Neutrophil (primary cell): ENCODE measurements around the gene IVL.

Experiments used
- H3K27ac ChIP-seq: fragments of 200-600 bp; sonication (generic); 2 replicates; pipeline ENCODE4 v1.5.1; 2016; ENCODE audit warnings: mild to moderate bottlenecking, moderate library complexity
- H3K27me3 ChIP-seq: fragments of 200-600 bp; sonication (generic); 2 replicates; pipeline ENCODE4 v1.6.0; 2016; ENCODE audit warnings: mild to moderate bottlenecking
- H3K36me3 ChIP-seq: fragments of 200-600 bp; sonication (generic); 2 replicates; pipeline ENCODE4 v1.5.1; 2017
- H3K4me1 ChIP-seq, 2 experiments: fragments of 200-600 bp in 1 of 2; sonication (generic) in 1 of 2; 1 replicate in 1 of 2; 2 replicates in 1 of 2; pipeline versions ENCODE4 v1.5.1 to v1.6.1; 2013 to 2016; ENCODE audit warnings: low read depth in 1 of 2, low read length in 1 of 2, mild to moderate bottlenecking in 1 of 2, moderate library complexity in 1 of 2; ENCODE audit not compliant: control insufficient read depth in 1 of 2, insufficient read depth in 1 of 2
- H3K4me3 ChIP-seq, 2 experiments: fragments of 200-600 bp in 1 of 2; sonication (generic) in 1 of 2; 1 replicate in 1 of 2; 2 replicates in 1 of 2; pipeline ENCODE4 v1.5.1; 2013 to 2016; ENCODE audit warnings: low read depth in 1 of 2, low read length in 1 of 2, mild to moderate bottlenecking in 1 of 2, moderate library complexity in 1 of 2
- H3K9me3 ChIP-seq: fragments of 200-600 bp; sonication (generic); 2 replicates; pipeline ENCODE4 v1.5.1; 2016
- CTCF ChIP-seq: fragments of 200-600 bp; sonication (generic); IDR thresholded peaks from 2 replicates; pipeline ENCODE4 v1.5.1; 2016; ENCODE audit warnings: antibody characterized with exemption

IVL gene

GRCh38 chr1:152866321-152866720 is 42.0 kb upstream of the IVL start:
- no peak overlapping the region for H3K27ac ChIP-seq

GRCh38 chr1:152869808-152870419 is 38.4 kb upstream of the IVL start:
- no peak overlapping the region for H3K27ac ChIP-seq
- peaks cover 27% of the 10 kb centered on the region for H3K27me3 ChIP-seq
- peak; percentile 31 for TF ChIP-seq CTCF
- no peaks in the 10 kb centered on the region for H3K9me3 ChIP-seq
- no peak overlapping the region for H3K4me3 ChIP-seq
- no peaks in the 10 kb centered on the region for H3K4me1 ChIP-seq
- no peaks in the 10 kb centered on the region for H3K36me3 ChIP-seq

More at GRCh38 chr1:152866321-152866720, 42.0 kb upstream of the IVL start:
- Histone ChIP-seq H3K27me3 (peaks cover 40% of the 10 kb centered on the region), H3K9me3 (no peaks in the 10 kb centered on the region), H3K4me3 (no peak overlapping the region), H3K36me3 (no peaks in the 10 kb centered on the region), H3K4me1 (no peaks in the 10 kb centered on the region)
- no peak for TF ChIP-seq CTCF

GRCh38 chr1:152870831-152871730 is 37.3 kb upstream of the IVL start:
- no peaks in the 10 kb centered on the region for H3K4me1 ChIP-seq
- peaks cover 39% of the 10 kb centered on the region for H3K27me3 ChIP-seq
- no peaks in the 10 kb centered on the region for H3K9me3 ChIP-seq
- H3K36me3 ChIP-seq, result no peaks in the 10 kb centered on the region
- no peak for TF ChIP-seq CTCF
- no peak overlapping the region for H3K4me3 ChIP-seq
- H3K27ac ChIP-seq, result no peak overlapping the region

GRCh38 chr1:152871731-152872126 is 36.6 kb upstream of the IVL start:
- Histone ChIP-seq H3K36me3 (no peaks in the 10 kb centered on the region), H3K4me1 (no peaks in the 10 kb centered on the region), H3K4me3 (no peak overlapping the region), H3K9me3 (no peaks in the 10 kb centered on the region), H3K27ac (no peak overlapping the region), H3K27me3 (peaks cover 43% of the 10 kb centered on the region)
- no peak for TF ChIP-seq CTCF

GRCh38 chr1:152873495-152873894 is 34.9 kb upstream of the IVL start:
- Histone ChIP-seq H3K27me3 (peaks cover 39% of the 10 kb centered on the region), H3K36me3 (no peaks in the 10 kb centered on the region), H3K27ac (no peak overlapping the region), H3K4me3 (no peak overlapping the region), H3K4me1 (no peaks in the 10 kb centered on the region), H3K9me3 (no peaks in the 10 kb centered on the region)
- no peak for TF ChIP-seq CTCF
